SK-N-MC (cell line): ENCODE data around the gene SARDH.

ENCODE experiments used
- EZH2 ChIP-seq: fragments of 200-600 bp; sonication (generic); IDR thresholded peaks from one replicate; pipeline ENCODE4 v1.6.1; 2017; ENCODE audit warnings: antibody characterized with exemption
- FOXP2 ChIP-seq: optimal IDR thresholded peaks from 2 replicates; pipeline ENCODE3; 2011; ENCODE audit warnings: mild to moderate bottlenecking, moderate library complexity; ENCODE audit not compliant: insufficient read depth; ENCODE audit errors: extremely low read length, control extremely low read depth
- POLR2AphosphoS5 ChIP-seq: IDR thresholded peaks from 2 replicates; pipeline ENCODE4 v1.6.1; 2012; ENCODE audit warnings: mild to moderate bottlenecking, low read depth, low read length, borderline replicate concordance

DNA sequence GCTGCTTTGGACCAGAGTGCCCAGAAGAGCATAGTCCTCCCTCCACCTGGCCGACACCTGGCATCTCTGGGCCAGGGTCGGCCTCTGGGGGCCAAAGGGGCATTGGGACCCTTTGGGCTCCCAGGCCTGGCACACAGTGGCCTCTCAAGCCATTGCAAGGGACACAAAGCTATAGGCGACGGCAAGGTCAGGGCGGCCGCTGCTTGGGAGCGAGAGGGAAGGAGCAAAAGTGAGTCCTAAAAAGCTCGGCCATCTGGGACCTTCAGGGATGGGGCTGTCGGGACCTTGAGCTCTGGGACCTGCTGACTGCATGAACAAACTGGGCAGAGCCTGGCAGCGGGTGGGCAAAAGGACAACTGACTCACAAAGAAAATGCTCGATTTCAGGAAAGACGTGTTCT, 88.1 kb downstream of the SARDH start:
- no peak for TF ChIP-seq POLR2AphosphoS5
- no peak for TF ChIP-seq EZH2
- TF ChIP-seq FOXP2: no peak
